Measurements from ENCODE around the gene FBLIM1.

Gene FBLIM1

GRCh38 chr1:15739259-15739658 lies 19.3 kb upstream of the FBLIM1 start:
- Histone ChIP-seq H3K4me1 (ENCODE audit: insufficient read depth, low read length) (no peaks in the 10 kb centered on the region), H3K9ac (ENCODE audit: low read depth, low read length) (no peak overlapping the region), H3K27me3 (ENCODE audit: insufficient read depth, low read length) (no peaks in the 10 kb centered on the region), H3K9me3 (ENCODE audit: insufficient read depth, low read depth, low read length) (no peaks in the 10 kb centered on the region), H3K4me3 (ENCODE audit: low read length) (no peak overlapping the region), H3K36me3 (ENCODE audit: insufficient read depth, low read length) (peaks cover 3% of the 10 kb centered on the region; the same call in 1 of the 2 replicates), H3K27ac (ENCODE audit: low read depth, low read length) (no peak overlapping the region)
- WGBS, result 89% methylated on average over 16 of the region's 16 CpGs

GRCh38 chr1:15739745-15740144 lies 18.9 kb upstream of the FBLIM1 start:
- 90% methylated on average over 7 of the region's 7 CpGs for WGBS
- no peak overlapping the region for H3K27ac ChIP-seq (ENCODE audit: low read depth, low read length)

GRCh38 chr1:15740924-15741850 lies 17.4 kb upstream of the FBLIM1 start:
- Histone ChIP-seq H3K4me1 (ENCODE audit: insufficient read depth, low read length) (no peaks in the 10 kb centered on the region), H3K27me3 (ENCODE audit: insufficient read depth, low read length) (no peaks in the 10 kb centered on the region), H3K36me3 (ENCODE audit: insufficient read depth, low read length) (no peaks in the 10 kb centered on the region), H3K9me3 (ENCODE audit: insufficient read depth, low read depth, low read length) (no peaks in the 10 kb centered on the region), H3K4me3 (ENCODE audit: low read length) (no peak overlapping the region), H3K9ac (ENCODE audit: low read depth, low read length) (no peak overlapping the region), H3K27ac (ENCODE audit: low read depth, low read length) (peak overlapping the region; percentile 75; the same call in 1 of the 2 replicates)
- WGBS, result 64% methylated on average over 27 of the region's 27 CpGs

More at GRCh38 chr1:15739745-15740144, 18.9 kb upstream of the FBLIM1 start:
- no peak overlapping the region for H3K9ac ChIP-seq (ENCODE audit: low read depth, low read length)
- no peaks in the 10 kb centered on the region for H3K27me3 ChIP-seq (ENCODE audit: insufficient read depth, low read length)
- no peaks in the 10 kb centered on the region for H3K4me1 ChIP-seq (ENCODE audit: insufficient read depth, low read length)
- no peaks in the 10 kb centered on the region for H3K9me3 ChIP-seq (ENCODE audit: insufficient read depth, low read depth, low read length)
- no peak overlapping the region for H3K4me3 ChIP-seq (ENCODE audit: low read length)
- H3K36me3 ChIP-seq (ENCODE audit: insufficient read depth, low read length), result no peaks in the 10 kb centered on the region

GRCh38 chr1:15742339-15742801 lies 16.2 kb upstream of the FBLIM1 start, which contains the start of gene TMEM82:
TMEM82 (plus strand) TSS chr1:15742499; CDS start chr1:15742560, 61 bp downstream.
- H3K36me3 ChIP-seq (ENCODE audit: insufficient read depth, low read length), result no peaks in the 10 kb centered on the region
- H3K9me3 ChIP-seq (ENCODE audit: insufficient read depth, low read depth, low read length), result no peaks in the 10 kb centered on the region
- no peaks in the 10 kb centered on the region for H3K4me1 ChIP-seq (ENCODE audit: insufficient read depth, low read length)
- peak within 1 kb of the TSS; percentile 75; the same call in 1 of the 2 replicates for H3K27ac ChIP-seq (ENCODE audit: low read depth, low read length)
- H3K27me3 ChIP-seq (ENCODE audit: insufficient read depth, low read length), result no peaks in the 10 kb centered on the region
- H3K4me3 ChIP-seq (ENCODE audit: low read length), result 0 out of 2 replicates have a peak within 1 kb of the TSS, but pooled peaks have one; percentile 19
- 36% methylated on average over 14 of the region's 14 CpGs for WGBS
- no peak within 1 kb of the TSS for H3K9ac ChIP-seq (ENCODE audit: low read depth, low read length)

GRCh38 chr1:15744122-15744679 lies 14.4 kb upstream of the FBLIM1 start:
- H3K4me3 ChIP-seq (ENCODE audit: low read length), result no peak overlapping the region
- no peaks in the 10 kb centered on the region for H3K27me3 ChIP-seq (ENCODE audit: insufficient read depth, low read length)
- H3K36me3 ChIP-seq (ENCODE audit: insufficient read depth, low read length), result no peaks in the 10 kb centered on the region
- H3K4me1 ChIP-seq (ENCODE audit: insufficient read depth, low read length), result 0 out of 2 replicates have a peak, but pooled peaks cover 1% of the 10 kb centered on the region
- 89% methylated on average over 30 of the region's 30 CpGs for WGBS
- H3K9ac ChIP-seq (ENCODE audit: low read depth, low read length), result no peak overlapping the region
- H3K9me3 ChIP-seq (ENCODE audit: insufficient read depth, low read depth, low read length), result no peaks in the 10 kb centered on the region
- no peak overlapping the region for H3K27ac ChIP-seq (ENCODE audit: low read depth, low read length)

GRCh38 chr1:15747378-15747777 lies 11.2 kb upstream of the FBLIM1 start:
- peaks cover 9% of the 10 kb centered on the region; the same call in 1 of the 2 replicates for H3K4me1 ChIP-seq (ENCODE audit: insufficient read depth, low read length)
- H3K4me3 ChIP-seq (ENCODE audit: low read length), result no peak overlapping the region
- H3K9me3 ChIP-seq (ENCODE audit: insufficient read depth, low read depth, low read length), result no peaks in the 10 kb centered on the region
- no peaks in the 10 kb centered on the region for H3K36me3 ChIP-seq (ENCODE audit: insufficient read depth, low read length)
- no peak overlapping the region for H3K27ac ChIP-seq (ENCODE audit: low read depth, low read length)
- no peak overlapping the region for H3K9ac ChIP-seq (ENCODE audit: low read depth, low read length)
- WGBS, result 84% methylated on average over 8 of the region's 8 CpGs
- no peaks in the 10 kb centered on the region for H3K27me3 ChIP-seq (ENCODE audit: insufficient read depth, low read length)

GRCh38 chr1:15748264-15748663 lies 10.3 kb upstream of the FBLIM1 start:
- no peaks in the 10 kb centered on the region for H3K36me3 ChIP-seq (ENCODE audit: insufficient read depth, low read length)
- WGBS, result 93% methylated on average over 5 of the region's 5 CpGs
- no peaks in the 10 kb centered on the region for H3K9me3 ChIP-seq (ENCODE audit: insufficient read depth, low read depth, low read length)
- no peak overlapping the region for H3K9ac ChIP-seq (ENCODE audit: low read depth, low read length)
- H3K4me3 ChIP-seq (ENCODE audit: low read length), result no peak overlapping the region
- H3K4me1 ChIP-seq (ENCODE audit: insufficient read depth, low read length), result peaks cover 9% of the 10 kb centered on the region; the same call in 1 of the 2 replicates
- H3K27me3 ChIP-seq (ENCODE audit: insufficient read depth, low read length), result no peaks in the 10 kb centered on the region
- H3K27ac ChIP-seq (ENCODE audit: low read depth, low read length), result no peak overlapping the region

- no peak overlapping the region for H3K27ac ChIP-seq (ENCODE audit: low read depth, low read length)
- H3K9ac ChIP-seq (ENCODE audit: low read depth, low read length), result no peak overlapping the region
- no peaks in the 10 kb centered on the region for H3K9me3 ChIP-seq (ENCODE audit: insufficient read depth, low read depth, low read length)
- 89% methylated on average over 10 of the region's 10 CpGs for whole genome bisulfite sequencing
- H3K36me3 ChIP-seq (ENCODE audit: insufficient read depth, low read length), result no peaks in the 10 kb centered on the region
- no peaks in the 10 kb centered on the region for H3K27me3 ChIP-seq (ENCODE audit: insufficient read depth, low read length)
- H3K4me3 ChIP-seq (ENCODE audit: low read length), result no peak overlapping the region
- H3K4me1 ChIP-seq (ENCODE audit: insufficient read depth, low read length), result peaks cover 9% of the 10 kb centered on the region; the same call in 1 of the 2 replicates
Observed at GRCh38 chr1:15748690-15749398, 9.8 kb upstream of the FBLIM1 start.

GRCh38 chr1:15749399-15750291 lies 8.9 kb upstream of the FBLIM1 start:
- H3K9me3 ChIP-seq (ENCODE audit: insufficient read depth, low read depth, low read length), result no peaks in the 10 kb centered on the region
- H3K4me1 ChIP-seq (ENCODE audit: insufficient read depth, low read length), result peaks cover 9% of the 10 kb centered on the region; the same call in 1 of the 2 replicates
- no peak overlapping the region for H3K9ac ChIP-seq (ENCODE audit: low read depth, low read length)
- WGBS, result 76% methylated on average over 19 of the region's 19 CpGs
- H3K4me3 ChIP-seq (ENCODE audit: low read length), result no peak overlapping the region
- H3K27me3 ChIP-seq (ENCODE audit: insufficient read depth, low read length), result no peaks in the 10 kb centered on the region
- H3K27ac ChIP-seq (ENCODE audit: low read depth, low read length), result no peak overlapping the region
- no peaks in the 10 kb centered on the region for H3K36me3 ChIP-seq (ENCODE audit: insufficient read depth, low read length)

GRCh38 chr1:15750924-15751323 lies 7.7 kb upstream of the FBLIM1 start:
- no peak overlapping the region for H3K9ac ChIP-seq (ENCODE audit: low read depth, low read length)
- no peaks in the 10 kb centered on the region for H3K27me3 ChIP-seq (ENCODE audit: insufficient read depth, low read length)
- 83% methylated on average over 12 of the region's 12 CpGs for WGBS
- peaks cover 15% of the 10 kb centered on the region; the same call in 1 of the 2 replicates for H3K4me1 ChIP-seq (ENCODE audit: insufficient read depth, low read length)
- no peak overlapping the region for H3K4me3 ChIP-seq (ENCODE audit: low read length)
- no peaks in the 10 kb centered on the region for H3K36me3 ChIP-seq (ENCODE audit: insufficient read depth, low read length)
- no peaks in the 10 kb centered on the region for H3K9me3 ChIP-seq (ENCODE audit: insufficient read depth, low read depth, low read length)
- H3K27ac ChIP-seq (ENCODE audit: low read depth, low read length), result no peak overlapping the region
